ENCODE measurements around the gene DENND6B.

Gene DENND6B

DNA sequence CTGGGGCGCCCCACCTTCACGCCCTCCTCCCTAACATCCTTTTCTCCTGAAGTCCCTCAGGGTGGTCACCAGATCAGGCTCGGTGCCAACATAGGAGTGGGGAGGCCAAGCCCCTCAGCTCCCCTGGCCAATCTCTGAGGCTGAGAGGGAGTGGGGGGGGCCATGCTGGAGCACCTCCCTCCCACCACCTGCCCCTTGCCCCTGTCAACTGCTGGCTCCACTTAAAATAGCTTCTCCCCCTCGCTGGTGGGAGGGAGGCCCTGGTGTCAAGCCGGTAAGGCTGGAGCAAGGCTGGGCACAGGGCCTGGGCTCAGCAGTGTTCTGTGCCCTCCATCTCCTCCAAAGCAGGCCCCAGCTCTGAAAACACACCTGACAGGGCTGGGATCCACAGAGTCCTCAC, 24.2 kb downstream of the DENND6B start:
- TF ChIP-seq NFIC (IDR thresholded peaks at IDR 0.05) (no peak), CREB1 (IDR thresholded peaks at IDR 0.05; ENCODE audit: low read depth) (no peak), RAD21 (IDR thresholded peaks at IDR 0.05; ENCODE audit: low read depth) (no peak), FOXM1 (IDR thresholded peaks at IDR 0.05; ENCODE audit: borderline replicate concordance, low read depth) (no peak), EGR1 (IDR thresholded peaks at IDR 0.05) (no peak), CEBPB (IDR thresholded peaks at IDR 0.05) (no peak)
- TF ChIP-seq, protein P1, sequence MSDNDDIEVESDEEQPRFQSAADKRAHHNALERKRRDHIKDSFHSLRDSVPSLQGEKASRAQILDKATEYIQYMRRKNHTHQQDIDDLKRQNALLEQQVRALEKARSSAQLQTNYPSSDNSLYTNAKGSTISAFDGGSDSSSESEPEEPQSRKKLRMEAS (IDR thresholded peaks at IDR 0.05): no peak

DNA sequence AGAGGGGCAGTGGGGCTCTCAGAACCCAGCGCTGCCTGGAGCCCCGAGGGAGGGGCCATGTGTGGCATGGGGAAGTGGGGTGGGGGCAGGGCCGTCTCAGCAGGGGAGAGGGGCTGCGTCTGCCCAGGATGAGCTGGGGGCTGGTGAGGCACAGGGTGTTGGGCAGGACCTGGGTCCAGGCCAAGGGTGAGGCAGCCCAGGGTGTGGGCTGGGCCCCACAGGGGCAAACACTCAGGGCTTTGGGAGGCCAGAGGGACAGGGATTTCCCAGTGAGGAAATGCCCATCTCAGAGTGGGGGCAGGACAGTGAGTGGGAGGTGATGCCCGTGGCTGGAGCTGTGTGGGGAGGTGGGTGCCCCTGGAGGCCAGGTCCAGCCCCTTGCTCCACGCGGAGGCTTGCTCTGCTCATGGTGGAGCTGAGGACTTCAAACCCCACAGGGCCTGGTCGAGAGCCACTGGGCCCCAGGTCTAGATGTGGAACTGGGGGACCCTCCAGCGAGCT, 24.7 kb downstream of the DENND6B start:
- TF ChIP-seq TAF1 (IDR thresholded peaks at IDR 0.05; ENCODE audit: low read depth): no peak
- TF ChIP-seq, protein P1 (IDR thresholded peaks at IDR 0.05): no peak
- no peak for TF ChIP-seq NFIC (IDR thresholded peaks at IDR 0.05)
- no peak for TF ChIP-seq RAD21 (IDR thresholded peaks at IDR 0.05; ENCODE audit: low read depth)
- no peak for TF ChIP-seq CEBPB (IDR thresholded peaks at IDR 0.05)
- TF ChIP-seq YY1 (IDR thresholded peaks at IDR 0.05; ENCODE audit: low read depth): no peak
- TF ChIP-seq, protein P2, sequence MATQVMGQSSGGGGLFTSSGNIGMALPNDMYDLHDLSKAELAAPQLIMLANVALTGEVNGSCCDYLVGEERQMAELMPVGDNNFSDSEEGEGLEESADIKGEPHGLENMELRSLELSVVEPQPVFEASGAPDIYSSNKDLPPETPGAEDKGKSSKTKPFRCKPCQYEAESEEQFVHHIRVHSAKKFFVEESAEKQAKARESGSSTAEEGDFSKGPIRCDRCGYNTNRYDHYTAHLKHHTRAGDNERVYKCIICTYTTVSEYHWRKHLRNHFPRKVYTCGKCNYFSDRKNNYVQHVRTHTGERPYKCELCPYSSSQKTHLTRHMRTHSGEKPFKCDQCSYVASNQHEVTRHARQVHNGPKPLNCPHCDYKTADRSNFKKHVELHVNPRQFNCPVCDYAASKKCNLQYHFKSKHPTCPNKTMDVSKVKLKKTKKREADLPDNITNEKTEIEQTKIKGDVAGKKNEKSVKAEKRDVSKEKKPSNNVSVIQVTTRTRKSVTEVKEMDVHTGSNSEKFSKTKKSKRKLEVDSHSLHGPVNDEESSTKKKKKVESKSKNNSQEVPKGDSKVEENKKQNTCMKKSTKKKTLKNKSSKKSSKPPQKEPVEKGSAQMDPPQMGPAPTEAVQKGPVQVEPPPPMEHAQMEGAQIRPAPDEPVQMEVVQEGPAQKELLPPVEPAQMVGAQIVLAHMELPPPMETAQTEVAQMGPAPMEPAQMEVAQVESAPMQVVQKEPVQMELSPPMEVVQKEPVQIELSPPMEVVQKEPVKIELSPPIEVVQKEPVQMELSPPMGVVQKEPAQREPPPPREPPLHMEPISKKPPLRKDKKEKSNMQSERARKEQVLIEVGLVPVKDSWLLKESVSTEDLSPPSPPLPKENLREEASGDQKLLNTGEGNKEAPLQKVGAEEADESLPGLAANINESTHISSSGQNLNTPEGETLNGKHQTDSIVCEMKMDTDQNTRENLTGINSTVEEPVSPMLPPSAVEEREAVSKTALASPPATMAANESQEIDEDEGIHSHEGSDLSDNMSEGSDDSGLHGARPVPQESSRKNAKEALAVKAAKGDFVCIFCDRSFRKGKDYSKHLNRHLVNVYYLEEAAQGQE (IDR thresholded peaks at IDR 0.05; ENCODE audit: low read depth): no peak
- TF ChIP-seq EP300 (IDR thresholded peaks at IDR 0.05; ENCODE audit: borderline replicate concordance): no peak
- TF ChIP-seq TEAD4 (IDR thresholded peaks at IDR 0.05): no peak
- TF ChIP-seq TCF12 (IDR thresholded peaks at IDR 0.05; ENCODE audit: low read depth): no peak
- no peak for TF ChIP-seq EGR1 (IDR thresholded peaks at IDR 0.05)
- TF ChIP-seq ZBTB7A (IDR thresholded peaks at IDR 0.05; ENCODE audit: low read depth): no peak
- TF ChIP-seq FOXM1 (IDR thresholded peaks at IDR 0.05; ENCODE audit: borderline replicate concordance, low read depth): no peak
- TF ChIP-seq, protein P3, sequence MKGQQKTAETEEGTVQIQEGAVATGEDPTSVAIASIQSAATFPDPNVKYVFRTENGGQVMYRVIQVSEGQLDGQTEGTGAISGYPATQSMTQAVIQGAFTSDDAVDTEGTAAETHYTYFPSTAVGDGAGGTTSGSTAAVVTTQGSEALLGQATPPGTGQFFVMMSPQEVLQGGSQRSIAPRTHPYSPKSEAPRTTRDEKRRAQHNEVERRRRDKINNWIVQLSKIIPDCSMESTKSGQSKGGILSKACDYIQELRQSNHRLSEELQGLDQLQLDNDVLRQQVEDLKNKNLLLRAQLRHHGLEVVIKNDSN (IDR thresholded peaks at IDR 0.05): no peak
- TF ChIP-seq CREB1 (IDR thresholded peaks at IDR 0.05; ENCODE audit: low read depth): no peak

DNA sequence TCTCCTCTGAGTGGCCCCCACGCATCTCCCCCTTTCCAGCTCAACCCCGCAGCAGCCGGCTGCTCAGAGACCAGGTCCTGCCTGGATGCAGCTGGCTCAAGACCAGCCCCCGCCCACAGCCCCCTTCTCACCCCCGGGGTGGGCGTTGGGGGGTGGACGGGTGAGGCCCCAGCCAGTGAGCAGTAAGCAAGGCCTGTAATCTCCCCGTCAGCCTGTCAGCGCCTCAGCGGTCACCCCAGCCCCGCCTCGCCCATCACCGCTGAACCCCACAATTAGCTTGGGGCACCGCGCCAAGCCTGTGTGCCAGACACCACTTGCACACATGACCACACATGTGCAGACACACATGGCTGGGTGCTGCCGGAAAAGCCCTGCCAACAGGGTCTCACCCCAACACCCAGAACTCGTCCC, 25.2 kb downstream of the DENND6B start:
- TF ChIP-seq TCF12 (IDR thresholded peaks at IDR 0.05; ENCODE audit: low read depth): no peak
- TF ChIP-seq, protein P1 (IDR thresholded peaks at IDR 0.05): no peak
- TF ChIP-seq EGR1 (IDR thresholded peaks at IDR 0.05): no peak
- TF ChIP-seq YY1 (IDR thresholded peaks at IDR 0.05; ENCODE audit: low read depth): no peak
- TF ChIP-seq, protein P3 (IDR thresholded peaks at IDR 0.05): no peak
- peak; percentile 47; the same call in 1 of the 2 replicates for TF ChIP-seq NFIC (IDR thresholded peaks at IDR 0.05)
- peak; percentile 11; the same call in 1 of the 2 replicates for TF ChIP-seq ZBTB7A (IDR thresholded peaks at IDR 0.05; ENCODE audit: low read depth)
- TF ChIP-seq TAF1 (IDR thresholded peaks at IDR 0.05; ENCODE audit: low read depth): no peak
- no peak for TF ChIP-seq FOXM1 (IDR thresholded peaks at IDR 0.05; ENCODE audit: borderline replicate concordance, low read depth)
- TF ChIP-seq TEAD4 (IDR thresholded peaks at IDR 0.05): no peak
- no peak for TF ChIP-seq RAD21 (IDR thresholded peaks at IDR 0.05; ENCODE audit: low read depth)

DNA sequence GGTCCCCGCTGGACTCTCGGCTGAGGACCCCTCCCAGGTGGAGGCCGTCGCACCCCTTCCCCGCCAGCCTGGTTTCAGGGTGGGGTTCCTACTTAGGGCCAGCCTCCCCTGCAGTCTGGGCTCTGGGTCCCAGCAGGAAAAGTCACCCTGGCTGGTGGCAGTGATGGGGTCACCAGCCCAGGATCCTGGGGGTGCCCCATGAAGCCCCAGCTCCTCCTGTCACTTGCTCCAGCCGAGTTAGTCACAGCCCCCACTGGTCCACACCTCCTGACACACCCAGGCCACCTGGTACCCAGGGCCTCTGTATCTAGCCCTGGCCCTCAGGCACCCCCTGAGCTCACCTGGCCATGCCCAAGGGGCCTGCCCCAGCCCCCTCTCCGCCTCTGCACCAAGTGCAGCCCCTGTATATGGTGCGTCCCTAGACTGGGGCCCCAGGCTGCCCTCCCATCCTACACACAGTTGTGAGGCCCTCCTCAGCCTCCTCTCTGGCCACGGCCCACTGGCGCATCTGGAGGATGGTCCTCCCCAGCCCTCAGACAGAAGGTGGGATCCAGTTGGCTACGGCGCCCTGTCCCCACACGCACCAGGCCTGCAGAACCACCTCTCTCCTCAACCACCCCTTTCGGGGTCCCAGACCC, 26.1 kb downstream of the DENND6B start:
- TF ChIP-seq FOXM1 (IDR thresholded peaks at IDR 0.05; ENCODE audit: borderline replicate concordance, low read depth) (no peak), ZBTB7A (IDR thresholded peaks at IDR 0.05; ENCODE audit: low read depth) (peak; percentile 60; the same call in 1 of the 2 replicates)

DNA sequence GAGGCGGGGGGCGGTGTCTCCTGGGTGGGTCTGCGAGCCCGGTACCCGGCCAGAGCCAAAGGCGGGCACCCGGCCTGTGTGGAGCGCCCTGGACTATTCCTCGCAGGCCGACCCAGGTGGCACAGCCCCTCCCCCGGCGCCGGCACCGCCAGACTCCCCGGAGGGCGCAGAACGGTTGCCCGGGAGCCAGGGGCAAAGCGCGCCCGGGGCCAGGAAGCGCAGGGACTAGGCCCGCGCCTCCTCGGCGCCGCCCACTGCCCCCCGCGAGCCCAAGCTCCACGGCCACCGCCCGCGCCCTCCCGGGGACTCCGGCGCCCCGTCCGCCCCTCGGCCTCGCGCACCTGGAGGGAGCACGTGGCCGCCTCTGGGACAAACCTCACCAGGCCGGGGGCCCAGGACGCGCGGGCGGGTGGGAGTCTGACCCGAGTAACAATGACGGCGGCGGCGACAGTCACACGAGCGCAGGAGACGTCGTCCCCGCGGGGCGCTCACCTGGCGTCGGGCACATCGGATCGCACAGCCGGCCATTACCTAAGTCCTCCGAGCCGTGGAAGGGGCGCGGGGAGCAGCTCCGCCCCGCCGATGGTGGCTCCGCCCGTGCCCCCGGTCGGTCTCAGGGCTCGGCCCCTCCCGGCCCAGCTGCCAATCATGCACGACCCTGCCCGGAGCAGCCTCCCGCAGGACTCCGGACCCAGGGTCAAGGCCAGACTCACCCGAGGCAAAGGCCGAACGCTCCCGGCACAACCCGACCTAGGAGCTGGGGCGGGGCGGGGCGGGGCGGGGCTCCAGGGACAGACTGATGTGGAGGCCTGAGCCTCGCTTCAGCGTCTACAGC, 26.8 kb downstream of the DENND6B start:
- TF ChIP-seq RAD21 (IDR thresholded peaks at IDR 0.05; ENCODE audit: low read depth) (no peak), TAF1 (IDR thresholded peaks at IDR 0.05; ENCODE audit: low read depth) (no peak), ZBTB7A (IDR thresholded peaks at IDR 0.05; ENCODE audit: low read depth) (no peak), TCF12 (IDR thresholded peaks at IDR 0.05; ENCODE audit: low read depth) (no peak), EP300 (IDR thresholded peaks at IDR 0.05; ENCODE audit: borderline replicate concordance) (no peak), CREB1 (IDR thresholded peaks at IDR 0.05; ENCODE audit: low read depth) (no peak), YY1 (IDR thresholded peaks at IDR 0.05; ENCODE audit: low read depth) (no peak), FOXM1 (IDR thresholded peaks at IDR 0.05; ENCODE audit: borderline replicate concordance, low read depth) (no peak), EGR1 (IDR thresholded peaks at IDR 0.05) (no peak), CEBPB (IDR thresholded peaks at IDR 0.05) (no peak), NFIC (IDR thresholded peaks at IDR 0.05) (no peak)
- TF ChIP-seq, protein P2 (IDR thresholded peaks at IDR 0.05; ENCODE audit: low read depth): no peak
- TF ChIP-seq, protein P1 (IDR thresholded peaks at IDR 0.05): no peak
- TF ChIP-seq, protein P3 (IDR thresholded peaks at IDR 0.05): no peak

Measured in Ishikawa (cell line).